ENCODE results near the gene DCAF8. TPM values are rescaled to one million over a fixed set of nuclear protein-coding genes. Genes with fewer than 3 reads are reported as not detected.

Gene DCAF8
- total RNA-seq, 2 donors from 2014 or later, result 133 to 172 TPM

GRCh38 chr1:160187407-160187806, 74.9 kb downstream of the DCAF8 start:
- H3K36me3 ChIP-seq, result no peaks in the 10 kb centered on the region
- H3K9me3 ChIP-seq, result no peaks in the 10 kb centered on the region
- H3K4me1 ChIP-seq (replicated peaks), result no peaks in the 10 kb centered on the region
- WGBS, result 86% methylated on average over 7 of the region's 7 CpGs
- H3K4me3 ChIP-seq, result no peak overlapping the region
- H3K27ac ChIP-seq, result no peak overlapping the region
- TF ChIP-seq, protein P1, sequence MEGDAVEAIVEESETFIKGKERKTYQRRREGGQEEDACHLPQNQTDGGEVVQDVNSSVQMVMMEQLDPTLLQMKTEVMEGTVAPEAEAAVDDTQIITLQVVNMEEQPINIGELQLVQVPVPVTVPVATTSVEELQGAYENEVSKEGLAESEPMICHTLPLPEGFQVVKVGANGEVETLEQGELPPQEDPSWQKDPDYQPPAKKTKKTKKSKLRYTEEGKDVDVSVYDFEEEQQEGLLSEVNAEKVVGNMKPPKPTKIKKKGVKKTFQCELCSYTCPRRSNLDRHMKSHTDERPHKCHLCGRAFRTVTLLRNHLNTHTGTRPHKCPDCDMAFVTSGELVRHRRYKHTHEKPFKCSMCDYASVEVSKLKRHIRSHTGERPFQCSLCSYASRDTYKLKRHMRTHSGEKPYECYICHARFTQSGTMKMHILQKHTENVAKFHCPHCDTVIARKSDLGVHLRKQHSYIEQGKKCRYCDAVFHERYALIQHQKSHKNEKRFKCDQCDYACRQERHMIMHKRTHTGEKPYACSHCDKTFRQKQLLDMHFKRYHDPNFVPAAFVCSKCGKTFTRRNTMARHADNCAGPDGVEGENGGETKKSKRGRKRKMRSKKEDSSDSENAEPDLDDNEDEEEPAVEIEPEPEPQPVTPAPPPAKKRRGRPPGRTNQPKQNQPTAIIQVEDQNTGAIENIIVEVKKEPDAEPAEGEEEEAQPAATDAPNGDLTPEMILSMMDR (IDR thresholded peaks at IDR 0.05), result no peak
- TF ChIP-seq POLR2A (IDR thresholded peaks at IDR 0.05) (no peak), POLR2AphosphoS5 (IDR thresholded peaks at IDR 0.05) (no peak)
- DNase-seq (ENCODE audit: low spot score), result no peak
- intact Hi-C loops (cut with DNase I), result no loop called here
- no peaks in the 10 kb centered on the region for H3K27me3 ChIP-seq (replicated peaks; ENCODE audit: insufficient read depth)

DNA sequence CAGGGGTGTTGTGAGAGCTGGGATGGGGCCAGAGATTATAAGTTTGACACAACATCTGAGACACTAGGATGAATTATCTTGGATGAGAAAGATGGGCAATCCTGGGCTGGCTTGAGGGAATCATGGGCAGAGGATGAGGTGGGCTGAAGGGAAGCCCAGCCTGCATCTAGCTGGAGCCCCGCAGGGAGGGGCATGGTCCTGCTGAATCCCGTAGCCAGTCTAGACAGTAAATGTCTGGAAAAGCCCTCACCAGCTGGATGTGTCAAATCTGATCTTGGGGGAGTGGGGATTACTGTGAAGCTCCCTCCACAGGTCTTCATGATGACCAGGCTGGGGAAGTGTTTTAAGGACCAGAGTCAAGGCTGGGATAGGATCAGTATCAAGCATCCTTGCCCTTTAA, 75.6 kb downstream of the DCAF8 start:
- Histone ChIP-seq H3K9me3 (no peaks in the 10 kb centered on the region), H3K27me3 (replicated peaks; ENCODE audit: insufficient read depth) (no peaks in the 10 kb centered on the region), H3K27ac (no peak overlapping the region), H3K36me3 (no peaks in the 10 kb centered on the region), H3K4me1 (replicated peaks) (no peaks in the 10 kb centered on the region), H3K4me3 (no peak overlapping the region)
- intact Hi-C loops (cut with DNase I), result no loop called here
- TF ChIP-seq, protein P1 (IDR thresholded peaks at IDR 0.05), result no peak
- TF ChIP-seq POLR2AphosphoS5 (IDR thresholded peaks at IDR 0.05), result no peak
- TF ChIP-seq POLR2A (IDR thresholded peaks at IDR 0.05), result no peak
- 56% methylated on average over 2 of the region's 2 CpGs for WGBS
- no peak for DNase-seq (ENCODE audit: low spot score)

DNA sequence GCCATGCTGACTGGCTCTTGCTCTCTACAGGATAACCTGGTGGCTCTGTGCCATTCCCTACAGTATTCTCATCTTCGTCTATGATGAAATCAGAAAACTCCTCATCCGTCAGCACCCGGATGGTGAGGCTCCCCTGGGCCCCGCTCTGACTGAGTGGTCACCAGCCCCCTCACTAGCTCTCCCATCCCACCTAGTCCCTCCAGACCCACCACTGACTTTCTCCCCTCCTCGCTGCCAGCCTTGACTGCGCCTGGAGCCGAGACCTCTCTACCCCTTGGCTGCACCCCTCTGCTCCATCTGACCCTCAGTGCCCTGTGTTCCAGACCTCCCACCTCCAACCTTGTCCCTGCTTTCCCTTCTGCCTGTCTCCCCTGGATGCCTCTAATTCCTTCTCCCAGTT, 76.1 kb downstream of the DCAF8 start:
- no peak overlapping the region for H3K4me3 ChIP-seq
- H3K4me1 ChIP-seq (replicated peaks), result no peaks in the 10 kb centered on the region
- no peaks in the 10 kb centered on the region for H3K27me3 ChIP-seq (replicated peaks; ENCODE audit: insufficient read depth)
- intact Hi-C loops (cut with DNase I), result no loop called here
- no peak overlapping the region for H3K27ac ChIP-seq
- 93% methylated on average over 7 of the region's 7 CpGs for WGBS
- H3K9me3 ChIP-seq, result no peaks in the 10 kb centered on the region
- TF ChIP-seq, protein P1 (IDR thresholded peaks at IDR 0.05), result no peak
- TF ChIP-seq POLR2A (IDR thresholded peaks at IDR 0.05), result no peak
- no peak for DNase-seq (ENCODE audit: low spot score)
- no peaks in the 10 kb centered on the region for H3K36me3 ChIP-seq

GRCh38 chr1:160179336-160179735, 83.0 kb downstream of the DCAF8 start:
- TF ChIP-seq POLR2A (IDR thresholded peaks at IDR 0.05) (no peak), POLR2AphosphoS5 (IDR thresholded peaks at IDR 0.05) (no peak)
- TF ChIP-seq, protein P1 (IDR thresholded peaks at IDR 0.05), result no peak
- H3K36me3 ChIP-seq, result no peaks in the 10 kb centered on the region
- H3K27ac ChIP-seq, result no peak overlapping the region
- DNase-seq (ENCODE audit: low spot score), result no peak
- 87% methylated on average over 4 of the region's 4 CpGs for WGBS
- H3K9me3 ChIP-seq, result no peaks in the 10 kb centered on the region
- no peaks in the 10 kb centered on the region for H3K27me3 ChIP-seq (replicated peaks; ENCODE audit: insufficient read depth)
- no peaks in the 10 kb centered on the region for H3K4me1 ChIP-seq (replicated peaks)
- intact Hi-C loops (cut with DNase I), result no loop called here
- H3K4me3 ChIP-seq, result no peak overlapping the region

DNA sequence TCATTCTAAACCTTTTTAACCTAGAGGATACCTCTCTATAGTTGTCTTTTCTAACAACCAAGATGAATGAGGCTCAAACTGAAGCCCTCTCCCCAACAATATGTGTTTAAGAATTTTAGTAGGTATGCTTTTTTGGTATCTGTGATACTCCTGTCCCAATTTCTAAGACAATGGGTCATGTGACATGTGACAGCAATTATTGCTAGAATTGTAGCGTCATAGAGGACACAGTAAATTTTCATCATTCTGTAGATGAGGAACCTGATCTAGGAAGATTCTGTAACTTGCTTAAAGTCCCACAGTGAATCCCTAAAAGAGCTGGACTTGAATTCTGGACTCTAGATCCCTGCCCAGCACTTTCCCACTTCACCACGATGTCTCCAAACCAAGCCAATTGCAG, 83.6 kb downstream of the DCAF8 start:
- intact Hi-C loops (cut with DNase I), result no loop called here
- H3K9me3 ChIP-seq, result no peaks in the 10 kb centered on the region
- no peak for DNase-seq (ENCODE audit: low spot score)
- WGBS, result 87% methylated on average over 2 of the region's 2 CpGs
- no peaks in the 10 kb centered on the region for H3K4me1 ChIP-seq (replicated peaks)
- H3K4me3 ChIP-seq, result no peak overlapping the region
- H3K36me3 ChIP-seq, result no peaks in the 10 kb centered on the region
- TF ChIP-seq POLR2A (IDR thresholded peaks at IDR 0.05), result no peak
- TF ChIP-seq, protein P1 (IDR thresholded peaks at IDR 0.05), result no peak
- no peak for TF ChIP-seq POLR2AphosphoS5 (IDR thresholded peaks at IDR 0.05)
- H3K27ac ChIP-seq, result no peak overlapping the region
- H3K27me3 ChIP-seq (replicated peaks; ENCODE audit: insufficient read depth), result no peaks in the 10 kb centered on the region

All from prostate gland (tissue), 2 donors.